Measurements from ENCODE around the gene COPG2. TPM values are rescaled to one million over a fixed set of nuclear protein-coding genes. Genes with fewer than 3 reads are reported as not detected.

COPG2 gene
- total RNA-seq, 1 donor from 2014 or later = 167 TPM

GRCh38 chr7:130473289-130473688 is 195.3 kb downstream of the COPG2 start:
- H3K4me3 Mint-ChIP-seq = no peak overlapping the region
- Histone ChIP-seq H3K9ac (no peak overlapping the region), H3K79me2 (ENCODE audit: low read depth) (no peaks in the 10 kb centered on the region), H2AFZ (replicated peaks) (no peak overlapping the region), H3K27ac (no peak overlapping the region), H3F3A (ENCODE audit: low read depth) (no peaks in the 10 kb centered on the region), H3K4me3 (no peak overlapping the region), H3K27me3 (no peaks in the 10 kb centered on the region), H3K4me2 (no peak overlapping the region), H3K36me3 (no peaks in the 10 kb centered on the region), H3K4me1 (peaks cover 12% of the 10 kb centered on the region), H3K9me3 (ENCODE audit: low read depth) (no peaks in the 10 kb centered on the region), H4K20me1 (ENCODE audit: low read depth) (no peaks in the 10 kb centered on the region)
- no peak overlapping the region for H3K27ac Mint-ChIP-seq
- no peak for DNase-seq (ENCODE audit: low spot score)
- no peak for TF ChIP-seq EZH2 (IDR thresholded peaks at IDR 0.05)
- TF ChIP-seq EZH2phosphoT487 (IDR thresholded peaks at IDR 0.05) = no peak
- peaks cover 9% of the 10 kb centered on the region for H3K9me3 Mint-ChIP-seq
- H3K4me1 Mint-ChIP-seq = peaks cover 22% of the 10 kb centered on the region
- H3K27me3 Mint-ChIP-seq (ENCODE audit: insufficient read depth, low read depth) = peaks cover 3% of the 10 kb centered on the region
- no peaks in the 10 kb centered on the region for H3K36me3 Mint-ChIP-seq

DNA sequence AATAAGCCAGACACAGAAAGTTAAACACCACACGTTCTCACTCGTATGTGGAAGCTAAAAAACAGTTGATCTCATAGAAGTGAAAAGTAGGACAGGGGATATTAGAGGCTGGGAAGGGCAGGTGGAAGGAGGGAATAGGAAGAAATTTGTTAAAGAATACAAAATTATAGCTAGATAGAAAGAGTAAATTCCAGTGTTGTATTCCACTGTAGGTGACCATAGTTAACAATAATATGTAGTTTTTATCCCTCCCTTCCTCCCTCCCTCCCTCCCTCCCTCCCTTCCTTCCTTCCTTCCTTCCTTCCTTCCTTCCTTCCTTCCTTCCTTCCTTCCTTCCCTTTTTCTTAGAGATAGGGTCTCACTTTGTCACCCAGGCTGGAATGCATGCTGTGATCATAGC is 196.6 kb downstream of the COPG2 start:
- Histone ChIP-seq H2AFZ (replicated peaks) (no peak overlapping the region), H3K9ac (no peak overlapping the region), H3K27me3 (no peaks in the 10 kb centered on the region), H3K27ac (no peak overlapping the region), H3K4me3 (no peak overlapping the region), H3K4me1 (peaks cover 12% of the 10 kb centered on the region), H4K20me1 (ENCODE audit: low read depth) (no peaks in the 10 kb centered on the region), H3K36me3 (no peaks in the 10 kb centered on the region), H3F3A (ENCODE audit: low read depth) (no peaks in the 10 kb centered on the region), H3K4me2 (no peak overlapping the region), H3K79me2 (ENCODE audit: low read depth) (no peaks in the 10 kb centered on the region), H3K9me3 (ENCODE audit: low read depth) (no peaks in the 10 kb centered on the region)
- no peak for DNase-seq (ENCODE audit: low spot score)
- H3K27me3 Mint-ChIP-seq (ENCODE audit: insufficient read depth, low read depth) = peaks cover 3% of the 10 kb centered on the region
- no peak overlapping the region for H3K27ac Mint-ChIP-seq
- no peaks in the 10 kb centered on the region for H3K36me3 Mint-ChIP-seq
- no peaks in the 10 kb centered on the region for H3K9me3 Mint-ChIP-seq
- H3K4me3 Mint-ChIP-seq = no peak overlapping the region
- peaks cover 20% of the 10 kb centered on the region for H3K4me1 Mint-ChIP-seq
- TF ChIP-seq EZH2 (IDR thresholded peaks at IDR 0.05) (no peak), EZH2phosphoT487 (IDR thresholded peaks at IDR 0.05) (no peak)
- TF ChIP-seq, protein P1, sequence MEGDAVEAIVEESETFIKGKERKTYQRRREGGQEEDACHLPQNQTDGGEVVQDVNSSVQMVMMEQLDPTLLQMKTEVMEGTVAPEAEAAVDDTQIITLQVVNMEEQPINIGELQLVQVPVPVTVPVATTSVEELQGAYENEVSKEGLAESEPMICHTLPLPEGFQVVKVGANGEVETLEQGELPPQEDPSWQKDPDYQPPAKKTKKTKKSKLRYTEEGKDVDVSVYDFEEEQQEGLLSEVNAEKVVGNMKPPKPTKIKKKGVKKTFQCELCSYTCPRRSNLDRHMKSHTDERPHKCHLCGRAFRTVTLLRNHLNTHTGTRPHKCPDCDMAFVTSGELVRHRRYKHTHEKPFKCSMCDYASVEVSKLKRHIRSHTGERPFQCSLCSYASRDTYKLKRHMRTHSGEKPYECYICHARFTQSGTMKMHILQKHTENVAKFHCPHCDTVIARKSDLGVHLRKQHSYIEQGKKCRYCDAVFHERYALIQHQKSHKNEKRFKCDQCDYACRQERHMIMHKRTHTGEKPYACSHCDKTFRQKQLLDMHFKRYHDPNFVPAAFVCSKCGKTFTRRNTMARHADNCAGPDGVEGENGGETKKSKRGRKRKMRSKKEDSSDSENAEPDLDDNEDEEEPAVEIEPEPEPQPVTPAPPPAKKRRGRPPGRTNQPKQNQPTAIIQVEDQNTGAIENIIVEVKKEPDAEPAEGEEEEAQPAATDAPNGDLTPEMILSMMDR (IDR thresholded peaks at IDR 0.05) = no peak

DNA sequence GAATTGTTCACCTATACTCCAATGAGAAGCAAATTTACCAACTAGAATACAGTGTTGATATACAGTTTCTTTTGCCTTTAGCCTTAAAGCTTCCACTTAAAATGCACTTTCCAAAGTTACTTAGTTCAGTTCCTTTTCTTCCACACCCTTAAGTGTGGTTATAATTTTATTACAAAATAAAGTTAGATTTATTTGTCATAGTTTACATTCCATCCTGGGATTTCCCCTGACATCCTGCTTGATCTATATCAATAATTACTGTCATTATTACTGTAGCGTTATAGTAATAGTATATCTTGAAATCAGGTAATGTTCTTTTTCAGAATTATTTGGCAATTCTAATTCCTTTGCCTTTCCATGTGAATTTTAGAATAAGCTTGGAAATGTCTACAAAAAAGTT is 199.9 kb downstream of the COPG2 start:
- H3K4me3 Mint-ChIP-seq = no peak overlapping the region
- no peak overlapping the region for H3K27ac Mint-ChIP-seq
- no peak overlapping the region for H3K9ac ChIP-seq
- no peaks in the 10 kb centered on the region for H3K4me1 Mint-ChIP-seq
- H3K4me1 ChIP-seq = no peaks in the 10 kb centered on the region
- H3K4me2 ChIP-seq = no peak overlapping the region
- H3K79me2 ChIP-seq (ENCODE audit: low read depth) = no peaks in the 10 kb centered on the region
- TF ChIP-seq EZH2phosphoT487 (IDR thresholded peaks at IDR 0.05) (no peak), EZH2 (IDR thresholded peaks at IDR 0.05) (no peak)
- TF ChIP-seq, protein P1 (IDR thresholded peaks at IDR 0.05) = no peak
- no peak for DNase-seq (ENCODE audit: low spot score)
- H3K36me3 ChIP-seq = no peaks in the 10 kb centered on the region
- H3K27ac ChIP-seq = no peak overlapping the region
- no peak overlapping the region for H3K4me3 ChIP-seq
- peaks cover 3% of the 10 kb centered on the region for H3K27me3 Mint-ChIP-seq (ENCODE audit: insufficient read depth, low read depth)
- H3K27me3 ChIP-seq = no peaks in the 10 kb centered on the region
- H4K20me1 ChIP-seq (ENCODE audit: low read depth) = no peaks in the 10 kb centered on the region
- no peaks in the 10 kb centered on the region for H3K36me3 Mint-ChIP-seq
- no peaks in the 10 kb centered on the region for H3F3A ChIP-seq (ENCODE audit: low read depth)
- H3K9me3 Mint-ChIP-seq = peaks cover 7% of the 10 kb centered on the region
- no peaks in the 10 kb centered on the region for H3K9me3 ChIP-seq (ENCODE audit: low read depth)
- no peak overlapping the region for H2AFZ ChIP-seq (replicated peaks)

DNA sequence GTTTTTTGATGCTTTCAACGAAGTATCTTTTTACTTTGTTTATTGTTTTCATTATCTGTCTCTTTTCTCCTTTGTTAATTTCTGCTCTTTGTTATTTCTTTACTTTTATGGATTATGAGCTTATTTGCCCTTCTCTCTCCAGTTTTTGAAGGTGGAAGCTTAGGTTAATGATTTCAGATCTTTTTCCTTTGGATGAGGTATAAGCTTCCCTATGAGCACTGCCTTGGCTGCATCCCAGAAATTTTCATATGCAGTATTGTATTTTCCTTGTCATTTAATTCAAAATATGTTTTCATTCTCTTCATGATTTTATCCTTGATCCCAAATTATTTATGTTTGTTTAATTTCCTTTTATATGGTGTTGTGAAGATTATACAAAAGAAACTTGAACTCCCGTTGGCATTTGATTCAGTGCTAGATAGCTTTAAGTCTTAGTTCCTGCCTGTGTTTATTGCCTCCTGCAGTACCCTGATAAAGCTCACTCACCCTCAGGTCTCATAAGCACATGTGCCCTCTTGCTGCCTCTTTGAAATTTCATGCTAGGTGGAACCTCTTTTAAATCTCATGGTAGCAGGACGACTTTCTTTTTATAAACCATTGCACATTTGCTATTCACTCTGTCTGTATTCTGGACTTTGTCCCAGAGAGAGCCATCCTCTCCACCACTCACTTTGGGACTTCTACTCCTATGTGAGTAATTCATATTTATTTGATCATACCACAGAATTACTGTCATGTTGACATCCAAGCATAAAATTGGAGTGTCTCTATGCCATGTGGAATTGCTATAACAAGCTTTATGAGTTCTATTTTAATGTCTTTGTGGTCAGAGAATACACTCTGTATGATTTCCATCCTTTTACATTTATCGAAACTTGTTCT is 204.8 kb downstream of the COPG2 start:
- H3K27me3 ChIP-seq = no peaks in the 10 kb centered on the region
- no peak for DNase-seq (ENCODE audit: low spot score)
- no peak overlapping the region for H3K9ac ChIP-seq
- H3K36me3 ChIP-seq = no peaks in the 10 kb centered on the region
- no peaks in the 10 kb centered on the region for H3K4me1 ChIP-seq
- no peak overlapping the region for H3K27ac ChIP-seq
- no peaks in the 10 kb centered on the region for H3F3A ChIP-seq (ENCODE audit: low read depth)
- TF ChIP-seq, protein P1 (IDR thresholded peaks at IDR 0.05) = no peak
- TF ChIP-seq EZH2phosphoT487 (IDR thresholded peaks at IDR 0.05) (no peak), EZH2 (IDR thresholded peaks at IDR 0.05) (no peak)
- H3K79me2 ChIP-seq (ENCODE audit: low read depth) = no peaks in the 10 kb centered on the region
- H3K4me3 Mint-ChIP-seq = no peak overlapping the region
- peaks cover 11% of the 10 kb centered on the region for H3K9me3 Mint-ChIP-seq
- H3K4me2 ChIP-seq = no peak overlapping the region
- H3K36me3 Mint-ChIP-seq = no peaks in the 10 kb centered on the region
- no peaks in the 10 kb centered on the region for H3K4me1 Mint-ChIP-seq
- H2AFZ ChIP-seq (replicated peaks) = no peak overlapping the region
- H4K20me1 ChIP-seq (ENCODE audit: low read depth) = no peaks in the 10 kb centered on the region
- H3K27me3 Mint-ChIP-seq (ENCODE audit: insufficient read depth, low read depth) = no peaks in the 10 kb centered on the region
- peaks cover 3% of the 10 kb centered on the region for H3K9me3 ChIP-seq (ENCODE audit: low read depth)
- H3K27ac Mint-ChIP-seq = no peak overlapping the region
- no peak overlapping the region for H3K4me3 ChIP-seq
